ENCODE data around the gene NBPF20.
"Not testable (repeated sequence)": the region's sequence is repeated elsewhere in the genome, so short reads cannot be mapped to it uniquely, and the experiment has no call there.

NBPF20 gene

GRCh38 chr1:145425436-145426029 is at the start of gene NBPF20:
Gene NBPF20, minus strand, starts transcription at chr1:145425603. Its CDS starts 20,331 bp downstream, at chr1:145405272.
- DNase-seq (ENCODE audit: low read depth) = peak; percentile 55

GRCh38 chr1:145474837-145475368 is 49.5 kb upstream of the NBPF20 start:
- DNase-seq (ENCODE audit: low read depth) = not testable (repeated sequence)

- DNase-seq (ENCODE audit: low read depth) = not testable (repeated sequence)
These were observed 47.3 kb upstream of the NBPF20 start for GRCh38 chr1:145472731-145473130.

DNA sequence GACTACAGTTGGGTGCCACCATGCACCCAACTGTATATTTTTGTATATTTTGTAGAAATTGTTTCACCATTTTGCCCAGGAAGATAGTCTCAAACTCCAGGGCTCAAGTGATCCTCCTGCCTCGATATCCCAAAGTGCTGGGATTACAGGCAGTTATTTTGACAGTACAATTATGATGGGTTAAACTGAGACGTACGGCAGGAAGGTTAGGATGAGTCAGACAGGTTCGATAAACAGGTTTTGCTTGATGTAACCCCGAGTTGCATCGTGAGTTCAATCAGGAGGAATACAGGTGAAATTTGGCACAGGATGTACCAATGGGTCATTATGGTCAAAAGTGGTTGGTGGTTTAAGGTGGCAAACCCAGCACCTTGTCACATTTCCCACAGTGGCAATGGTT is 46.0 kb upstream of the NBPF20 start:
- DNase-seq (ENCODE audit: low read depth) = not testable (repeated sequence)

DNA sequence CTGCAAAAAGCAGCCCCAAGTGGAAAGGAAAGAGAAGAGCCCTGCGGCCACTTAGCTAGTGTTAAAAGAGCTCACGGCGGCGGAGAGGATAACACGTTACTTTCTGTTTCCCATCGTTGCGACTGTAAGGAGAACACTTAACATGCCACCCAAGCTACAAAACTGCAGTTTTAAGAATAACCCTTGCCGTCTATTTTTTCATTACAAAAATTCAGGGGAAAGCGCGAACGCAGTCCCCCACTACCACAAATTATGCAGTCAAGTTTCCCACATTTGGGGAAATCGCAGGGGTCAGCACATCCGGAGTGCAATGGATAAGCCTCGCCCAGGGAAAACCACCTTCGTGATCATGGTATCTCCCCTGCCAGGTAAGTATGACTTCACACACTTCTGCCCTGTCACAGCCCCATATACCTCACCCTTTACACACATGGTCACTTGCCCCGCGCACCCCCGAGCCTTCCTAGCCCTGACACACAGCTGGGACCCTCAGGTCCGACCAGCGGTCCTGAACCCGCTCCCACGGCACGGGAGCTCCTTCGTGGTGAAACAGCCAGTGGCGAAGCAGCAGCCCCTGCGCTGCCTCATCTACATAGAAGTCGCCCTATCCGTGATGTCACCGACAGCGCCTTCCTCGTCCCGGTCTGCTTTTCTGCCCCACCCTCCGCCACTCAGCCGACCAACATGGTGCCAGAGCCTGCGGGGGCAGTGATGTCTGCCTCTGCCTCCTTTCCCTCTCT is 40.2 kb upstream of the NBPF20 start:
- peak; percentile 59 for DNase-seq (ENCODE audit: low read depth)

DNA sequence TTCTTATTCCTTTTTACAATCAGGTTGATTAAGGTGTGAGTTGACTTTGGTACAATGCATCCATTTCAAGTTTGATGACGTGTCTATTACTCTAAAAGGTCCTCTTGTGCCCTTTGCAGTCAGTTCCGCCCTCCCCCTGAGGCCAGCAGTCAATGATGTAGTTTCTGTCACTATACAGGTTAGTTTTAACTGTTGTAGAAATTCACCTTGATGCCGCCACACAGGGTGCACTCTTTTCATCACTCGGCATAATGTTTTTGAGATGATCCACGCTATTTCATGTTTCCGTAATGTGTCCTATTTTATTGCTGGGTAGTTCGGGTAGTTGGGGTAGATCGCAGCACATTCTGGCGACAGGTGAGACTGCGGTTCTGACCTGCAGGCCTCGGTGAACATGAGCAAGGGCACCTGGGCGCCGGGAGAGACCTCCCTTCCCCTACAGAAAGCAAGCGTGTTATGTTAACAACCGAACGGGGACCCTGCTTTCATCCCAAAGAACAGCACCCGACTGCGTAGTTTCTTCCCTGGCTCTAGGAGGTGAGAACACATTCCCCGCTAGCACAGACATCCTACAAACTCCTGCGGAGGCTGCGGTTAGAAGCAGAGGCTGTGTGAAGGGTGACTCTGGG is 39.4 kb upstream of the NBPF20 start:
- not testable (repeated sequence) for DNase-seq (ENCODE audit: low read depth)

DNA sequence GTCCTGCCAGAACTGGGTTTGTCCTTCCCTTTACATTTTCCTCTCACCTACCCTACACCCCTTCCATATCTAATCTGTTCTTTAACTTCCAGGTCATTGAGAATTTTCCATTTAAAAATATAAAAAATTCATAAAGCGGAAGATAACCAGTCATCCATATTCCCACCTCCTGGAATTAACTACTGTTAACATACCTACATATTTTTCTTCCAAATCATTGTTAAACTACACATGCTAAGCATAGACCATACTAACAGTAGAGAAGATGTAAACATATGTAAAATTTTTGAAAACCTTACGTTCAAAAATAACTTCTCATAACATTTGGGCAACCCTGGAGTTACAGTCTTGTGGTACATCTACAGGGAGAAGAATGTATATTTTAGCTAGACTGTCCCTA is 38.6 kb upstream of the NBPF20 start:
- not testable (repeated sequence) for DNase-seq (ENCODE audit: low read depth)

DNA sequence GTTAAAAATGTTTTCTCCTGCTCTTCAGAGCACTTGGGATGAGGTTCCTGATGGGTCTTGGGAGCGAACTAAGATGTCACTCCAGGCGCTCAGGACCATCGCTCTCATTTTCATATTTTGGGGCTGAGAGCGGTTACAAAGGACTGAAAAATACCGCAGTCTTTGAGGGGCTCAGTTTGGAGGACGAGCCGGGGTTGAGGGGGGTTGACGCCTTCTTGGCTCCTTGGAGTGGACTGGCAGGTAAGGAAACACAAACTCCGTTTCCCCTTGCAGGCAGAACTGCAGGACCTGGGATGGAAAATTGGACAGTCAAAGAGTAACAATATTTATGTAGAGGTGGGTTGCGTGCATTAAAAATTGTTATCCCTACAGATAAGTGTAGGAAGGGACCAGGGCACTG is 35.3 kb upstream of the NBPF20 start:
- DNase-seq (ENCODE audit: low read depth) = not testable (repeated sequence)

- DNase-seq (ENCODE audit: low read depth) = not testable (repeated sequence)
These were observed 34.6 kb upstream of the NBPF20 start for GRCh38 chr1:145460048-145460447.

DNA sequence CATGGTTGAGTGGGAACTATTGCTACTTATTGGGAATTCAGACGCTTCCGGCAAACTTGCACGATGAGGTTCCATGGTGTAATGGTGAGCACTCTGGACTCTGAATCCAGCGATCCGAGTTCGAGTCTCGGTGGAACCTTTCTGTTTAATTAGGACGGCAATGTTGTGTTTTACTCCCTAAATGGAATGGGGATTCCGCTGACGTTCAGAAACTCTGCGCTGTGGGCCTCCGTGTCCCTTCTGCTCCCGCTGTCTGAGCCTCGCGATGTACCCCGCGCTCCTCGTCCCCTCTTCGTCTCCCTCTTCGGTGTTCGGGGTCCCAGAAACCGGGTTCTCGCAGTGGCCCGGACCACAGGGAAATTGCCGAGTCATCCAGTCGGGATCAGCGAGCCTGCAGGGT is 34.2 kb upstream of the NBPF20 start:
- not testable (repeated sequence) for DNase-seq (ENCODE audit: low read depth)

DNA sequence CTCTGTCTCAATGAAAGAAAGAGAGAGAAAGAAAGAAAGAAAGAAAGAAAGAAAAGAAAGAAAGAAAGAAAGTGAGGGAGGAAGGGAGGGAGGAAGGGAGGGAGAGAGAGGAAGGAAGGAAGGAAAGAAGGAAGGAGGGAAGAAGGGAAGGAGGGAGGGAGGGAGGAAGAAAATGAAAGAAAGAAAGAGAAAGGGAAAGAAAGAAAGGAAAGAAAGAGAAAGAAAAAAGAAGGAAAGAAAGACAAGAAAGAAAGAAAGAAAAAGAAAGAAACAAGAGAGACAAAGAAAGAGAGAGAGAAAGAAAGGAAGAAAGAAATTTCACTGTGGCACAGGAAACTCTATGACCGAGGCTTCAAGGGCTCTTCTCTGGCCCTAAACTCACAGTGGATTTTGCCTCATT is 33.7 kb upstream of the NBPF20 start:
- not testable (repeated sequence) for DNase-seq (ENCODE audit: low read depth)

- DNase-seq (ENCODE audit: low read depth) = not testable (repeated sequence)
These were observed 29.4 kb upstream of the NBPF20 start for GRCh38 chr1:145454824-145455177.

GRCh38 chr1:145453873-145454823 is 28.7 kb upstream of the NBPF20 start:
- DNase-seq (ENCODE audit: low read depth) = not testable (repeated sequence)

- DNase-seq (ENCODE audit: low read depth) = not testable (repeated sequence)
These were observed 27.1 kb upstream of the NBPF20 start for GRCh38 chr1:145452506-145452905.

DNA sequence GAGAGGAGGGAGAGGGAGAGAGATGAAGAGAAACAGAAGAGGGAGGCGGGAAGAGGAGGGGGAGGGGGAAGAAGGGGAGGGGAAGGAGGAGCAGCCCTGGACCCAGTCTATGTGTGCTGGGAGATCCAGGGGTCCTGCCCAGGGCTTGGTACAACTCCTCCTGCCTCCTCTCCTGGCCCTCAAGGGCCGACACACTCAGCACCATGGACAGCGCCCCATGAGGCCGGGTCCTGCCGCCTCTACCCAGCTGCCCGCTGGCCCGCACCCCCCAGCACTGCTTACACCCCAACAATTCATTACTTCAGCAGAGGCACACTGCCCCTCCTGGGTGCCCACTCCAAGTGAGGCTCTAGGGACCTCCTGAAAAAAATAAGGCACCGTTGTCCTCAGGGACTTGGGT is 26.5 kb upstream of the NBPF20 start:
- DNase-seq (ENCODE audit: low read depth) = not testable (repeated sequence)

DNA sequence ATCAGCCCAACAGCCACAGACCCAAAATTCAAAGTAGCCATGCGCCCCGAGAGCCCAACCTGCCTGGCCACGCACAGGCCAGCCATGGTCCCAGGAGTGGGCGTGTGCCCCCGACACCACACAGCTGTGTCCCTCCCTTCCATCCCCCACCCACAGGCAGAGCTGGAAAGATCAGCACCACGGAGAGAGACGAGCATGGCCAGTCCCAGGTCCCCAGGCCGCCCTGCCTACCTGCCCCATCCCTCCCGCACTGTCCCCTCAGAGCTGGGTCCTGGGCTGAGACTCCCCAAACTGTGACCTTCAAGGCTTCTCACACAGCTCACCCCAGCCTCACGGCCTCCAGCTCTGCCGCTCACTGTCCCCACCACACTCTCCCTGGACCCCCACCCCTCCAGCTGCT is 19.8 kb upstream of the NBPF20 start:
- DNase-seq (ENCODE audit: low read depth) = not testable (repeated sequence)

- DNase-seq (ENCODE audit: low read depth) = not testable (repeated sequence)
These were observed 16.9 kb upstream of the NBPF20 start for GRCh38 chr1:145442340-145442739.

DNA sequence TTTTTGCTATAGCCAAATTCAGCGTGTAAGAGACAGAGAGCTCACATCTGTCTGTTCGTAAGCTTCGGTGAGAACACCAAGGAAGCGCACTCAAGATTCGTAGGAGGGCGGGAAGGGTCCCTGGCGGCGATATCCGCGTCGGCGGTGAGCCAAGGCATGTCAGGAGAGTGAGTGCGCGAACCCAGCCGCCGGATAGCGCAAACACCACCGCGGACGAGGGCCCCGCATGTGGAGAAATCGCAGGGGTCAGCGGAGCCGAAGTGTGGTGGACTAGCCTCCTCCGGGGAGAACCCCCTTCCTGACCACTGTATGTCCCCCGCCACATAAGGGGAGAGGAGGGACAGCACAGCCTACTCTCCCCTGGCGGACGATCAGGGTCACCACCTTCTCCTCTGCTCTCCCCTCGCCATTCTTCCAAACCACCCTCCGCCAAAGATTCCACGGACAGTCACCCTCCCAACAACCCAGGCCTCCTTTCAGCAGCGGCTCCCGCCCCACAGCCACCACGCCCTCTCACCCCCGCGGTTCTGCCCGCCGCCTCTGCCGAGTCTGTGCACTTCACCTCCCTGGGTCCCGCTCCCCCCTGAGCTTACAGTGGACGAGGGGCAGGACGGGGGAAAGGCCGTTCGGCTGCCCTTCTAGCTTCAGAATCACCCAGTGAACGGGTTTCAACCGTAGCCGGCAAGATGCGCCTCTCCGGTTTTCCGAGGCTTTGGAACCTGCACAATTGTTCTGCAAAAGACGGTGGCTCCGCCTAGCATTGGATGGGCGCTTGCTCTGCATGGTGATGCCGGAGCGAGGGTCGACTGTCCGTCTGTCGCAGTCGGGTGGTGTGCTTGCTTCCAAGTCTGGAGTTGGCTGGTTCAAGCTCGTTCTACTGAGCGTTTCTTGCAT is 6.2 kb upstream of the NBPF20 start:
- not testable (repeated sequence) for DNase-seq (ENCODE audit: low read depth)

- DNase-seq (ENCODE audit: low read depth) = not testable (repeated sequence)
These were observed 5.4 kb upstream of the NBPF20 start for GRCh38 chr1:145430830-145431229.

DNA sequence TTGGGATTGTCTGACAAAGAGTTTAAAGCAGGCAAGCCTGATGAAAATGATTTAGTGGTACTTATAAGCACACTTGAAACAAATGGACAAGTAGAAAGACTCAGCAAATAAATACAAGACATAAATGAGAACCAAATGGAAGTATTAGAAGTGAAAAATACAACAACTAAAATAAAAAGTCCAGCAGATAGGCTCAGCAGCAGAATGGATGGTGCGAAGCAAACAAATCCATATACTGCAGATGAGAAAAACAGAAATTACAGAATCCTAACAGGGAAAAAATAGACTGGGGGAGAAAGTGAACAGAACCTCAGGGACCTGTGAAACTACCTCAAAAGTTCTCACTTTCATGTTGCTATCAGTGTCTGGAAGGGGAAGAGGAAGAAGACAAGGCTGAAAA is 3.9 kb upstream of the NBPF20 start:
- DNase-seq (ENCODE audit: low read depth) = not testable (repeated sequence)
